Smooth muscle cell of the brain vasculature (primary cell): ENCODE data around the gene YWHAB.

Experiments
- DNase-seq: peaks from one replicate; pipeline ENCODE4 v3.0.0-alpha.2; 2012; ENCODE audit warnings: low read depth, low spot score

YWHAB gene

DNA sequence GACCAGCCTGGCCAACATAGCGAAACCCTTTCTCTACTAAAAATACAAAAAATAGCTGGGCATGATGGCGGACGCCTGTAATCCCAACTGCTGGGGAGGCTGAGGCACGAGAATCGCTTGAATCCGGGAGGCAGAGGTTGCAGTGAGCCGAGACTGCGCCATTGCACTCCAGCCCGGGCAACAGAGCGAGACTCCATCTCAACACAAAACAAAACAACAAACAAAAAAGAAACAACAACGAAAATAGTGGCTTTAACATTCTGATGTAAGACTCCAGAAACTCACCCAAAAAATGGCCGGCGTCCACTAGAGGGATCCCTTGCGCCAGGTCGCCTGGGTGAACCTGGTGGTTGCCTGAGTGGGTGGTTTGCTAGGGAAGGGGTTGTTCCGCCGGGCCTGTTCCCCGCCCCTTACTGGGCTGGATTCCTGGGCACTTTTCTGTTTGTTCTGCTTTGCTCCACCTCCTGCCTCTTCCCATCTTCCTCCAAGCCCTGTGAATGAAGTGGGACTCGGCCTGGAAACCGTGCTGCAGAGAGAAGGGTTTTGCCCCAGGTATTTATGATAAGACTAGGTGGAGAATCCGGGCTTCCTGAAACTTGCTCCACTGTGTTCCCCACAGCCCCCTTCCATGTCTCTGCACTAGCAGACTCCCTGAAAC is 25.9 kb downstream of the YWHAB start:
- DNase-seq, result no peak

DNA sequence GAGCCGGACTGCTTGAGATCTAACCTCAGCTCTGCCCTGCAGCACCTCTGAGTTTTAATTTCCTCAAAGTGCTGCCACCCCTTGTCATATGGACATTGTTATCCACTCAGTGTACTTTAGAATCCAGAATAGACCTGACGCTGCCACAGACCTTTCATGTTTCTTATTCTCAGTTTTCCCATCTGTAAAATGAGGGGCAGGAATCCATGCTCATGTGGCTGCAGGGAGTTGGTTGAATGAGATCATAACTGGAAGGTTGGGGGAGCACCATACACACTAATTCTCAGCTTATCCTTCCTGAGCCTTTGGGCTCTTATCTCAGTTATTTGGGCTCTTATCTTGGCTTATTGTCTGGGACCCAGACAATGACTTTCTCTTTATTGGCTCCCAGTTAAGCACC is 26.7 kb downstream of the YWHAB start:
- no peak for DNase-seq

DNA sequence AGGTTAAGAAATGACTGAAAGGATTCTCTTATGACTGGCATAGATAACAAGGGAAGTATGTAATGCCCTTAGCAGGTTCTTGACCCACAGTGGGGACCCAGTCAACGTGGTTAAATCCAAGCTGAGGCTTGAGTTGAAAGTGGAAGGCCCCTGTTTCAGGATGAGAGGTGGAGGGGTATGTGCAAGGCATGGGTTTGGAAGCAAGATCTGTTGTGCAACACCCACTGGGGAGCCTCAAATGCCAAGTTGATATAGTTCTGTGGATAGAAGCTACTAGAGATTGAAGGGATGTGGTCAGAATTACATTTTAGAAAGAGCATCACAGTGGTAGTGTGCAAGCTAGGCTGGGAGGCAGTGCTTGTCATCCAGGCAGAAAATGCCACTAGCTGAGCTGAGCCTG is 29.4 kb downstream of the YWHAB start:
- DNase-seq, result no peak

DNA sequence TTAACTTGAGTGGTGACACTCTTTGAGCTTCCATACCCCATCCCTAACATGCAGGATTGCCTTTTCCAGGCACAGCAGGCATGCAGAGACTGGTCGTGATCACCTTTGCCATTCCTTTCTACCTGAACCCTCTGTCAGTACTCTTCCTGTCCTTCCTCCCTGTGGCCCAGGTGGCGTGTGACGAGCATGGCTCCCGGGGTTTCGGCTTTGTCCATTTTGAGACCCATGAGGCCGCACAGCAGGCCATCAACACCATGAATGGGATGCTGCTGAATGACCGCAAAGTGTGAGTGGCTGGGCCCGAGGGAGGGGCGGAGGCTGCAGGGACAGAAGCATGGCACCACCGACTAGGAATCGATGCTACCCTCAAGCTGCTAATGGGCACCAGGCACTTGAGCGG is 31.1 kb downstream of the YWHAB start:
- DNase-seq, result no peak

DNA sequence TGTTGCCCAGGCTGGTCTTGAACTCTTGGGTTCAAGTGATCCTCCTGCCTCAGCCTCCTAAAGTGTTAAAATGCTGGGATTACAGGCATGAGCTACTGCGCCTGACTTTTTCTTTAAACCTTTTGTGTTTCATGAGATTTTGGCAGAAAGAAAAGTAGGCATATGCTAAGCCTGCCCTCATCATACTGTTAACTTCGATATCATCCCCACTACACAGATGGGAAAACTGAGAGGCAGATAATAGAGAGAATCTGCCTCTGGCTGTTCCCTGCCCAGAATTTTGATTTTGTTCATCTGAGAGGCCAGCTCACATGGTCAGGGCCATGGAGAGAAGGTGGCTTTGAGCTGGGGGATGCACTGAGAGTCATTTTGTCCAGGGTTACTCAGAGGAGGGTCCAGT is 31.9 kb downstream of the YWHAB start:
- DNase-seq, result no peak

DNA sequence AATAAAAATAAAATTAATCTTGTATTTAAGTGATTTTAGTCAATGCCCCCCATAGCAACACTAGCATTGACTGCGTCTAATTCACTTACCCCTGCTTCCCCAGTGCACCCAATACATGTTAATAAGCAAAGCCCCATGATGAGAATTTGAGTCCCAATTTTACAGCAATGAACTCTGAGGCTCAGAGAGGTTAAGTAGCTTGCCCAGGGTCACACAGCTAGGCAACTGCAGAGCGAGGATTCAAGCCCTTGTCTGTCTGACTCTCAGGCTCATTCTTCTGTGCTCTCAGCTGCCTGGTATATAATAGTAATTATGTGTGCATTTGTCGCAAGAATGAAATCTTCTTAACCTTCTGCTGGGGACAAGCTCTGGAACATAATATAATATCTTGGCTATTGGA is 32.8 kb downstream of the YWHAB start:
- DNase-seq, result no peak

DNA sequence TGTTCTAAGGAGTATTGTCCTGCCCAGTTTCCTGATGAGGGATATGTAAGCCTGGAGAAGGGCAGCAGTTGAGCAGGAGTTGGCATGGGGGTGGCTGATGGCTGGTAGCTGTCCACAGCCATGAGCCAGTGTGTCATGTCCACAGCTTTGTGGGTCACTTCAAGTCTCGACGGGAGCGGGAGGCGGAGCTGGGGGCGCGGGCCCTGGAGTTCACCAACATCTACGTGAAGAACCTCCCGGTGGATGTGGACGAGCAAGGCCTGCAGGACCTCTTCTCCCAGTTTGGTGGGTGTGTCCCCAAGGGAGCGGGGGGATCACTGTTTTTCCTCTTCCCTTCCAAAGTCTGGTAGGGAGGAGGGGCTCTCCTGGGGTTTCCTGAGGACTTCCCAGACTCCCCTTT is 33.3 kb downstream of the YWHAB start:
- no peak for DNase-seq

DNA sequence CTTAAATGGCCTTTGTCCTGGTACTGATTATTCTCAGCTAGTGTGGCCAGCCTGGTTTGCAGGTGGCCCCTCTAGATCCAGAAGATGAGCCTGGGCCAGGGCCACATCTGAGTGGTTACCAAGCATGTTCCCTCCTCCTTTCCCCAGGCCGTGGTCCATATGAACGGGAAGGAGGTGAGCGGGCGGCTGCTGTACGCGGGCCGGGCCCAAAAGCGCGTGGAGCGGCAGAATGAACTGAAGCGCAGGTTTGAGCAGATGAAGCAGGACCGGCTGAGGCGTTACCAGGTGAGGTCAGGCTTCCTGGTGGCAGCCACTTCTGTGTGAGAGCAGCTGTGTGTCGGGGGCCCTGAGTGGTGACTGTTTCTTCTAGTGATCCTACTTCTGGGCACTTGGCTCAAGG is 35.9 kb downstream of the YWHAB start:
- DNase-seq, result no peak

DNA sequence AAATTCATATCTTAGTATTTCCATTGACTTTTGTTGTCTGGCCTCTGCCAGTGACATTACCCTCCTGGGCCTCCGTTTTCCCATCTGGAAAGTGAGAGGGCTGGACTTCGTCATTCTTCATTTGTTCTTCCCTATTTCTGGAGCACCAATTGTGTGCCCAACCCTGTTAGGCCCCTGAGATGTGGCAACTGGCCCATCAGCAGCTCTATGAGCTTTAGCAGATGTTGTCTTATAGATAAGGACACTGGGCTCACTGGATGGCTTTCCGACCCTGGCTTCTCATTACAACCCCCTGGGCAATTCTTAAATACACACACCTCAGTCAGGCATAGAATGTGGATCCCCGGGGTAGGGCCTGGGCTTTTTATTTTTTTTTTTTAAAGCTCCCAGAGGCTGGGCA is 39.0 kb downstream of the YWHAB start:
- DNase-seq, result no peak

DNA sequence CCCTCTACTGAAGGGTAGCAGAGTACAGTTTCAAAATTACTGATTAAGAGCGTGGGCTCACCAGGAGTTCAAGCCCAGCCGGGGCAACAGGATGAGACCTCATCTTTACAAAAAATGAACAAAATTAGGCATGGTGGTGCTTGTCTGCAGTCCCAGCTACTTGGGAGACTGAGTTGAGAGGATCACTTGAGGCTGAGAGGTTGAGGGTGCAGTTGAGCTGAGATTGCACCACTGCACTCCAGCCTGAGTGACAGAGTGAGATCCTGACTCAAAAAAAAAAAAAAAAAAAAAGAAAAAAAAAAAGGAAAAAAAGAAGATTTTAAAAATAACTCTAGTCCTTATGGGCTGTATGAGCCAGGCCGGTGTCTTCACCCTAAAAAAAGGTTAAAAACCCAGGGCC is 43.1 kb downstream of the YWHAB start:
- DNase-seq, result no peak

DNA sequence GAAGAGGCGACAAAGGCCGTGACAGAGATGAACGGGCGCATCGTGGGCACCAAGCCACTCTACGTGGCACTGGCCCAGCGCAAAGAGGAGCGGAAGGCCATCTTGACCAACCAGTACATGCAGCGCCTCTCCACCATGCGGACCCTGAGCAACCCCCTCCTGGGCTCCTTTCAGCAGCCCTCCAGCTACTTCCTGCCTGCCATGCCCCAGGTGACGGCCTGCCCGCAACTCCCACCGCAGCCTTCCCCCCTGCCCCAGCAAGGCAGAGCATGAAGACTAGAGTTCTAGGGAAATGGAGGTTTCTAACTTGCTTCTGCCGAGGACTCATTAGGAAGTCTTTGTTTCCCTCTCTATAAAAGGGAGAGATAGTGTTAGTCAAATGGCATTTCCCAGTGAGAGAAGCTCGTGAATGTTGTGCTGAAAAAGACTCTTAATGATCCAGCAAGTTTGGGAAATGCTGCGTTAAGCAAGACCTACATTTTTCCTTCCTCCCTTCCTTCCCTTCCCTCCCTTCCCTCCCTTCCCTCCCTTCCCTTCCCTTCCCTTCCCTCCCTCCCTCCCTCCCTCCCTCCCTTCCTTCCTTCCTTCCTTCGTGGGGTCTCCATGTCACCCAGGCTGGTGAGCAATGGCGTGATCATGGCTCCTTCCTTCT is 45.1 kb downstream of the YWHAB start:
- no peak for DNase-seq

DNA sequence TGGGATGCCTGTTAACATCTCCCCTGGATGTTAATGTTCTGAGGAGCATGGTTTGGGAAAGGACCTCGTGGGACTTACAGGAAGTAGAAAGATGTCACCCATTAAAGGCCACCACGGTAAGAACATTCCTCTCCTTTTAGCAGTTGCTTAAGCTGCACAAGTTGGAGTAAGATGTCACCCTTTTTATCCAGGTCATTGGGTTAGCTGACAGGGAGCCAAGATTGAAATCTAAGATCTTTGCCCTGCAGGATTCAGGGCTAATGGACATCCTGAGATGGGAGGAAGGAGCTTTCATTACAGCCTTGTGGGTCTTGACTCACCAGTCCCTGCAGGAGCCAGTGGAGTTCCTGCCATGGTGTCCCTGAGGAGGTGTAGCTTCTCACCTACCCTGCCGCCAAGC is 46.4 kb downstream of the YWHAB start:
- no peak for DNase-seq

DNA sequence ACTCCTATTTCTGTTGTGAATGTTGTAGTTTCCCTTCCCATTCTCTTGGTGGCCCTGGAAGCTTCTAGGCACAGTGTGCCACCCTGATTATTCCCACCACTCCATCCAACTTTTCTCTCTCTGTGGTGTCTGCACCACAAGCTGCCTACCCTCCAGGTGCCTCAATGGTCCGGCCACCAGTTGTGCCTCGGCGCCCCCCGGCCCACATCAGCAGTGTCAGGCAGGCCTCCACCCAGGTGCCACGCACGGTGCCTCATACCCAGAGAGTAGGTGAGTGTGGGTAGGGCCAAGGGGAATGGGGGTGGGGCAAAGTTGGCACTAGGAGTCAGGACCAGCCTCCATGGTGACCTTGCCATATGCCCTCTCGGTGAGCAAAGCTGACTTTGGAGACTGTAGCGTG is 47.4 kb downstream of the YWHAB start:
- no peak for DNase-seq

DNA sequence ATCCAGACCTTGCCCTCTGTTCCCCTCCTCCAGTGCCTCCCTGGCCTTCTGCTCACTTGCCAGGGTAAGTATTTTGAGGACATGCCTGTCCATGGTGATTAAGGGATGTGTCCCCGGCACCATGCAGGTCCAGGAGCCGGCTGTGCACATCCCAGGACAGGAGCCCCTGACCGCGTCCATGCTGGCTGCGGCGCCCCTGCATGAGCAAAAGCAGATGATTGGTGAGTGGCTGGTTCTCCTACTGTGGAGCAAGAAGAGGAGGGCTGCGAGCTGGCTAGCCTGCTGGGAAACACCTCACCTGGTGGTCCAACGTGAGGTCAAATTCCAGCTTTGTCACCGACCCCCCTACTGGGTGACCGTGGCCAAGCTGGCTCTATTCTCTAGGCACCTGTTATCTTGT is 51.0 kb downstream of the YWHAB start:
- no peak for DNase-seq

DNA sequence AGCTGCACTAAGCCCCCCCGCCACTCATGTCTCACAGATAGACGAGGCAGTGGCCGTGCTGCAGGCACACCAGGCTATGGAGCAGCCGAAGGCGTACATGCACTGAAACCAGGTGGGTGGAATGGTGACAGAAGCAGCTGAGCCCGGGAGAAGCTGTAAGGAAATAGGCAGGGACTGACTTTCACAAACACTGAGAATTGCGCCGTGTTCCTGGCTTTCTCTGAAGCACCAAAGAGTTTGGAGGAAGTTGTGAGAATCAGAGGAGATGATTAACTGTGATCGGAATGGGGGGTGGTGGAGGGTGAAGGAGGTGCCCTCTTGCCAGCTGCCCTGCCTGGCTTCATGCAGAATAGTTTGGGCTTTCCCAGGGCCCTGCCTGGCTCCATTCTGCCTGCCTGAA is 53.1 kb downstream of the YWHAB start:
- DNase-seq, result no peak

DNA sequence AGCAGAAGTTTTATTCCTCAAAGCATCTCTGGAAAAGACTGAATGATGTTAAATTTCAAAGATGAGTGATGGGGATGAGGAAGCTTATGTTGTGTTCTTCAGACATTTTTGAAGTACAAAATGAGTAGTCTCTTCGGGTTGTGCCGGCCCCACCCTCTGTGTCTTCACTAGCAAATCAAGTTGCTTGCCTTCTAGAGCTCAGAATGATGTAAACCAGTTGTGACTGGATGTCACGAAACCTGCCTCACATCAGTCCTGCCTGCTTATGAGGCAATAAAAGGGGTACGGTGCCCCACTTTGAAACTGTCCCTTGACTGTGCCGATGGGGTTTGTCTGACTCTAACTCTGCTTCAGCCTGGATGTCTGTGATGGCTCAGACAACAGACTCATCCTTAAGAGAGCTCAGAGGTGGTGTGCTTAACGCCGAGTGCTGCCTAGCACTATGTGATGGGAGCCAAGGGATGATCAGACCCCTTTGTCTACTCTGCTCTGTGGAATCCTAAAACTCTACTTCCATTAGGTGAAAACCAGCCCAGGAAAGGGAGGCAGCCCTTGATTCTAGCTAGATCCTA is 55.7 kb downstream of the YWHAB start:
- no peak for DNase-seq

DNA sequence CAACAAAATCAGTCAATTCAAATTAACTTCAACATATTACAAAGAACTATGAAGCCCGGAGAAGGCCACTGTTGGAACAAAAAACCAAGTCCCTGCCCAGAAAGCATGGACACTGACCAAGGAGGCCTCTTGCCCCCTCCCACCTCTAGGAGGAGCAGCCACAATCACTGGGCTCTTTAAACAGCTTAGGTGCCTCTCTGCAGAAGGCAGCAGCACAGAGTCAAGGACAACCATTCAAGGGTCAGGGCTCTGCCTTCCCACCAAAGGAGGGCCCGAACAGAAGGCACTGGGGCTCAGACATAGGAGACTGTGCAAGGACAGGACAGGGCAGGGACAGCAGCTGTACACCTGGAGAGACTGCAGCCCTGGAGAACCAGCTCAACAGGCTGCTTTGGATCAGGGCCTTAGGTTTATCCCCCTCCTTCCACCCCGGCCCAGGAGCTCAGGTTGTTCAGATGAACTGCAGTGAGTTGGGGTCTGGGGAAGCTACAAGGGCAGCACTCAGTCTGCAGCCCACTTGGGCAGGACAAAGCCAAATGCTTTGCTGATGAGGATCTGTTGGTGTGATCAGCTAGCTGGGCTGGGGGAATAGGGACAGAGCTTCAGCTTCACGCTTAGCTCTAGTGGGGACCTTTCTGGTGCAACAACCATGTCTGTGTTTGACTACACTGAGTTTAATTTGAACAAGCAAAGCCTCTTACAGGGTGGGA is 56.9 kb downstream of the YWHAB start:
- no peak for DNase-seq

DNA sequence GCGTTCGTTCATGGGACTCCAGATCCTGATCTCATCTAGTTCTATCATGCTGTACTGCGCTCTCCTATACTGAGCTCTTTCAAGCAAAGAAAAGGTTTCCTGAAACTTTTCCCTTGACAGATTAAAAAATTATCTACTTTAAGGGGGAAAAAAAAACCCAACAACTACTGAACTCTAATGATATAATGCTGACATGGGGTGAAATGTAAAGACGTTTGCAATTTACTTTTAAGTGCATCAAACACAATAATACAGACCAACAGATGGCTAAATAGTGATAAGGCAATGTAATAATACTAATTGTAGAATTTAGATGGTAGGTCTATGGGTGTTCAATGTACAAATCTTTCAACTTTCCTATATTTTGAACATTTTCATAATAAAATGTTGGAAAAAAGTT is 58.3 kb downstream of the YWHAB start:
- no peak for DNase-seq

DNA sequence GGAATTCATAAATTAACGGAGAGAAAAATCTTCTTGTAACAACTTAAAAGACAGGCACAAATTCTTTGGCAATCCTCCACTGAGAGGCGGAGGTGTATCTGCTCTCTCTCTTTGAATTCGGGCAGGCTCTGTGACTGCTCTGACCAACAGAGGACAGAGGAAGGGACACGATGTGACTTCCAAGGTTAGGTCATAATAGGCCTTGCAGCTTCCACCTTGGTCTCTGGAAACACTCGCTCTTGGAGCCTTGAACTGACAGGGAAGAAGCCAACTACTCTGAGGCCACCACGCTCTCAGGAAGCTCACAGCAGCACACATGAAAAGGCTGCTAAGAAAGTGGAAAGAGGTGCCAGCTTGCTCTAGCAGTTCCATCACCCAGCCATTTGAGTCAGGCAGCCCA is 59.8 kb downstream of the YWHAB start:
- no peak for DNase-seq

DNA sequence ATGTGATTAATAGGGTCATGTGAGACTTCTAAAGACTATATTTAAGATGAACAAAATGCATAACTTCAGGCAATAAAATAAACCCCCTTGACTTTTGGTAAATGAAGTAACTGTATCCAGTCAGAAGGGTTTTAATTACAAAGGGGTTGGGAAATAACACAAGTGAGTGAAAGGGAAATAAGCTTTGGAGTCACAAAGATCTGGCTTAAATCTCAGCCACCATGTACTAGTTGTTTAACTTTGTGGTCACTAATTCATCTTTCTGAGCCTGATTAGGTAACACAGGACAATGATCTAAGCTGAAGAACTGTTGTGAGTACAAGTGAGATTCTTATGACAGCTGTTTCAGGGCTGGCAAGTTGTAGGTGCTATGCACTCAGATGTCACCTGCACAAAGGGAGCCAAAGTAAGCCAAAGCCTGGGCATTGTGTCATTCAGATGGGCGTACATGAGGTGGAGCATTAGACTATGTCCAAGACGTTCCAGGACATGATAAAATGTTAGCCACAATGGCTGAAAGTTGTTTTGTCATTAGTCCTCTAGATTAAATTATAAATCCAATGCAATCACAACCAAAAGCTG is 60.9 kb downstream of the YWHAB start:
- no peak for DNase-seq

DNA sequence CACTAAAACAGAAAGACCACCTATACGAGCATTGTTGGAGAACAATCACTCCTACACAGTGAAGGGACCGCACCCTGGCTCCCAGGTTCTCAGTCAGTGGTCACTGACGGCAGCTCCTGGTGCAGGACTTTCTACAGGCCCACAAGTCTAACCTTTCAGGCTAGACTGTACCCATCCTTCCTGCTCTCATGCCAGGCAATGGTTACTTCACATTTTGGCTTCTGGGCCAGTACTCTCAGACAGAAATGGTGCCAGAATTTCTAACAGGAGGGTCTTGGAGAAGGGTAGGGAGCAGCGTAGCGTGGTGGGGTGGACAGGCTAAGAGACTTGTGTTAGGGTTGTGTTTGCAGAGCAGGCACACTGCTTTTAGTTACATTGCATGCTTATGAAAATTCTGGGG is 62.6 kb downstream of the YWHAB start:
- no peak for DNase-seq

DNA sequence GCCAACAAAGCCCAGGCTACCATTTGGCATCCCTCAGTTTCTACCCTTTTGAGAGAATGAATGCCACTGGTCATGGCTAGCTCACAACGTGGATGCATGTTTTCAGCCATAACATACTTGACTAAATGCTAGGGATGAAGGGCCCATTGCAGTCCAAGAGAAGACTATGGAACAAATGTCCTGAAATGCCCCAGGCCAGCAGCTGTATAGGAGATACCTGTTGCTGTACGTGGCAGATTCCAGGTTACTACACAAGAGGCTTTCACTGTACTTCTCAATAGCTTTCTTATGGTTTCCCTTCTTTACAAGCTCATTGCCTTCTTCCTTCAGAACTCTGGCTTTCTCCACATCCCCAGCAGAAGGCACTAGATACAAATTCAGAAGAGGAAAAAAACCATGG is 63.0 kb downstream of the YWHAB start:
- no peak for DNase-seq

DNA sequence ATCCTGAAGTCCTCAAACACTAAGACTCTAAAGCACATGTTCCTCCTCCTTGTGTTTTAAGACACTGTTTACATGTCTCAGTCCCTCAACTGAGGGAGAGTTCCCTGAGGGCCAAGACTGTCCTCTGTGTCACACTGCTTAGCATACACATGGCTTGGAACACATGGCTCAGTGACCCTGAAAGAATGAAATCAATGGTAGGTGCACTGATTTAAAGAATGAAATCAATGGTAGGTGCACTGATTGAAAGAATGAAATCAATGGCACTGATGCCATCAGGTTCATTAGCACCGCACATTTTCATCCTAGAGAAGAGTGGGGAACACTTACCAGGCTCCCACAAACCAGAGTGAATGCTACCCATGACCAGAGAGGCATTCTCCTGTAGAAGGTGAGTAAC is 64.9 kb downstream of the YWHAB start:
- no peak for DNase-seq
